NCI-H2227 treated with DMSO at 0.1 percent for 48 hours (cell line): Measurements from ENCODE around the gene ELP4.

Source experiments
- DNase-seq: peaks from one replicate; lab custom pipeline; 2025; lab: John Stamatoyannopoulos, UW

Gene ELP4

GRCh38 chr11:31824879-31825837 is 315.6 kb downstream of the ELP4 start:
- no peak for DNase-seq

GRCh38 chr11:31825838-31826484 is 316.4 kb downstream of the ELP4 start:
- no peak for DNase-seq

- no peak for DNase-seq
These were observed 317.2 kb downstream of the ELP4 start for GRCh38 chr11:31826536-31827438.

DNA sequence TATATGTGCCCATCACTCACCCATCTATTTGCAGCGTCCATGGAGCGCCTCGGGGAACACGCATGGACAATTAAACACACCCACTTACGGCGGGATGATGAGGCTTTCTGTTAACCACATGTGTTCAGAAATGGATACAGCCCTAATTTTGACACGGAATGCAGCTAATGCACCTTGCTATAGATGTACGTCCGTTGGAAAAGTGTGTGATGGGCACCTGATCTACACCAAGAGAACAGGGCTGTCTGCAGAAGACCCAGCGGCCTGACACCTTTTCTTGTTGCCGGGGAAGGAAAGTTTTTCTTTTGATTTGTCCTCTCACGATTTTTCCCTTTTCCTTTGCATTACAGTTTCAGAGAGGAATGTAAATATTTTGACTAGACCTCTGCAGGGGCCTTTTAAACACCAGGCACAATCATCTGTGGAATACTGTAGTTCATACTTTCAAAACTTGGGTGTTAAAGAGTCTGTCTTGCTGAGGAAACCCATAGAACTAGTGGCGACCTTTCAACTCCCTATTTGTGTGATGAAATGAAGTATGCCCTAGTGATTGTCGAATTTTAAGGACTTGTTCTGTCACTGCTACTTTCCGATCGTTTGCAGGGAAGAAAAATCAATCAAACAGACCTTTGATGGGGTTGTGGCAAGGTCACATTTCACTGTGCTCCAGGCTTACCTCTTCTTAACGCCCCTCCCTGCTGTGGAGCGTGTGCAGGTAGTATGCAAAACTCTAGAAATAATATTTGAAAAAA is 318.1 kb downstream of the ELP4 start:
- DNase-seq = no peak

DNA sequence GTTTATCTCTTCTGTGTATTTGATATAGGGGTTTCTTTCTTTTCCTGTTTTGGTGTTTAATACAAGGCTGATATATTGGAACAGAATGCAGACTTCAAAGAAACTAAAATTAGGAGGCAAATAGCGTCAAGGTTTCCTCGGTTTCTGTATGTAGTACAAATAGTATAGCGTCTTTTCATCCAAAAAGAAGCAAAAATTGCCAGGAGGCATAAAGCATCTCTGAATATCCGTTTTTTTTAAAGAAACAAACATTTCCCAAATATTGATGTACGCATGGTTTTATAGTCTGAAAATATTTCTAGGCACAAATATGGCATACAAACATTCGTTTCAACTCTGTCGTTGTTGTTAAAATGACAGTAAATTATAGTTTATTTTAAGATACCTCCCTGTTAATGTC is 318.6 kb downstream of the ELP4 start:
- no peak for DNase-seq

GRCh38 chr11:31830406-31830805 is 320.8 kb downstream of the ELP4 start:
- no peak for DNase-seq

DNA sequence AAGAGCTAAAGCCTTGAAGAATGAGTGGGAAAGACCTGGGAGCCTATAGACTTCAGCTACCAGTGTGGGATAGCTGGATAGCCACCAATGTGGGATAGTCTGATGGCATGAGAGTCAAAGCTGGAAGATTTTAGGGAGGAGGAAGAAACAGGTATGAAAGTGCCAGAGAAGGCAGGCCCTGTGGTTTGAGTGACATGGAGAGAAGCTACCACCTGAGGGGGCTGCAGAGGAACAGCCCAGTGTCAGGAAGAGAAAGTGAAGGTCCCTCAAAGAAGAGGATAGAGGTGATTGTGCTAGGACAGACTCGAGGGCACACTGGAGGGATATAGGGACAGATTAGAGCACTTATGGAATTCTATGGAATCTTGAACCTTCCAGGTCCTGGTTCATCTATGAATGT is 324.7 kb downstream of the ELP4 start:
- no peak for DNase-seq
